Measurements from ENCODE around the gene MFF.

Gene MFF

GRCh38 chr2:227402321-227402720, 77.3 kb downstream of the MFF start:
- no peak for DNase-seq (ENCODE audit: extremely low read depth, low read depth)
- TF ChIP-seq CTCF (IDR thresholded peaks at IDR 0.05; ENCODE audit: low read depth, low read length, missing control alignments), result no peak
- no peak overlapping the region for H3K4me3 ChIP-seq (replicated peaks; ENCODE audit: low read depth, low read length)

GRCh38 chr2:227402959-227403358, 77.9 kb downstream of the MFF start:
- no peak overlapping the region for H3K4me3 ChIP-seq (replicated peaks; ENCODE audit: low read depth, low read length)
- no peak for TF ChIP-seq CTCF (IDR thresholded peaks at IDR 0.05; ENCODE audit: low read depth, low read length, missing control alignments)
- no peak for DNase-seq (ENCODE audit: extremely low read depth, low read depth)

GRCh38 chr2:227404585-227405271, 79.7 kb downstream of the MFF start:
- no peak for DNase-seq (ENCODE audit: extremely low read depth, low read depth)
- H3K4me3 ChIP-seq (replicated peaks; ENCODE audit: low read depth, low read length), result no peak overlapping the region
- no peak for TF ChIP-seq CTCF (IDR thresholded peaks at IDR 0.05; ENCODE audit: low read depth, low read length, missing control alignments)

- DNase-seq (ENCODE audit: extremely low read depth, low read depth), result peak; percentile 97
- no peak overlapping the region for H3K4me3 ChIP-seq (replicated peaks; ENCODE audit: low read depth, low read length)
- peak; percentile 77 for TF ChIP-seq CTCF (IDR thresholded peaks at IDR 0.05; ENCODE audit: low read depth, low read length, missing control alignments)
Measured at GRCh38 chr2:227406177-227407031, 81.4 kb downstream of the MFF start.

Data from HFF-Myc (cell line).